ENCODE data around the gene RNASE13. TPM values are rescaled to one million over a fixed set of nuclear protein-coding genes. Genes with fewer than 3 reads are reported as not detected.

RNASE13 gene
- total and polyA plus RNA-seq, 2 donors, result not detected

DNA sequence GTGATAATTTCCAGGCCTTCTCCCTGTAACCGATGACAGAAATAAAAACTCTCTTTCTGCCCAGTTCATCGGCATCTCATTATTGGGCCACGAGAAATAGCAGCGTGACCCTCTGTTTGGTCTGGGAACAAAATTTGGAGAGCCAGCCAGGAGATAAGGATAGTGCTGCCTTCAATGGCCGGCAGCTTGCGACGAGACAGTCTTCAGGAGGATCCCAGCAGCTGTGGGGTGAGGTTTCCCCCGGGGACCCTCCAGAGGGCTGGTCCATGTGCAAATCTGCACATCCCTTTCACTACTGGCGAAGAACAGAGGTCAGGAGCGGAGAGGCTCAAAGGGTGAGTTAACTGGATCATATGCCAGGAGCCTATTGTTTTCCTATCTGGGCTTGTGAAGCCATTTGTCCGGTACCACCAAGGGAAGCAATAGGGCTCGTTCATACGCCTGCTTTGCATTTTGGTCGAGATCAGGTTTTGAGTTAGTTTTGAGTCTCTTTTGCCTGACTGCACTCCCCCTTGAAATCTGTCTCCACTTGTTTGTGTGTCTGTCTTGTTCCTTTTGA, 30.7 kb downstream of the RNASE13 start:
- H3K4me3 ChIP-seq (ENCODE audit: low read length in 2 of 2), result no peak overlapping the region
- H3K27me3 ChIP-seq (ENCODE audit: control insufficient read depth in 2 of 2, insufficient read depth in 1 of 2, low read length in 1 of 2), result no peaks in the 10 kb centered on the region
- peaks cover 0 to 5% of the 10 kb centered on the region in 2 donors for H3K4me1 ChIP-seq (ENCODE audit: control insufficient read depth in 2 of 2, insufficient read depth in 2 of 2, low read length in 2 of 2)
- 97% methylated on average over 14 of the region's 14 CpGs for WGBS
- H3K36me3 ChIP-seq (ENCODE audit: control insufficient read depth in 2 of 2, insufficient read depth in 2 of 2, low read length in 1 of 2), result no peaks in the 10 kb centered on the region
- H3K27ac ChIP-seq (ENCODE audit: low read depth in 1 of 2, low read length in 1 of 2), result no peak overlapping the region
- no peaks in the 10 kb centered on the region for H3K9me3 ChIP-seq (ENCODE audit: control insufficient read depth in 2 of 2, insufficient read depth in 1 of 2, low read length in 1 of 2)
- DNase-seq (ENCODE audit: low read depth in 6 of 9, low spot score in 9 of 9), result no peak

DNA sequence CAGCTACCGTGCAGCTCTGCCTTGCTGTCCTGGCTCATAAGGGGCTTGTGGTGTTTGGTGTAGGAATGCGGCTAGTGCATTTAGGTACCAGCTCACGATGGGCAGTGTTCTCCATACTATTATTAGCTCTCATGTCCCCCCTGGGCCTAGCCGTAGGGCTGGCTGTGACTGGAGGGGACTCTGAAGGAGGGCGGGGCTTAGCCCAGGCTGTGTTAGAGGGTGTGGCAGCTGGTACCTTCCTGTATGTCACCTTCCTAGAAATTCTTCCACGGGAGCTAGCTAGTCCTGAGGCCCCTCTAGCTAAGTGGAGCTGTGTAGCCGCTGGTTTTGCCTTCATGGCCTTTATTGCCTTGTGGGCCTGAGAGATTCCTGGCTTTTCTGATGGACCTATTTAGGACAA, 33.4 kb downstream of the RNASE13 start:
- WGBS, result 91% methylated on average over 7 of the region's 7 CpGs
- Histone ChIP-seq H3K27ac (ENCODE audit: low read depth in 1 of 2, low read length in 1 of 2) (no peak overlapping the region), H3K9me3 (ENCODE audit: control insufficient read depth in 2 of 2, insufficient read depth in 1 of 2, low read length in 1 of 2) (no peaks in the 10 kb centered on the region)

DNA sequence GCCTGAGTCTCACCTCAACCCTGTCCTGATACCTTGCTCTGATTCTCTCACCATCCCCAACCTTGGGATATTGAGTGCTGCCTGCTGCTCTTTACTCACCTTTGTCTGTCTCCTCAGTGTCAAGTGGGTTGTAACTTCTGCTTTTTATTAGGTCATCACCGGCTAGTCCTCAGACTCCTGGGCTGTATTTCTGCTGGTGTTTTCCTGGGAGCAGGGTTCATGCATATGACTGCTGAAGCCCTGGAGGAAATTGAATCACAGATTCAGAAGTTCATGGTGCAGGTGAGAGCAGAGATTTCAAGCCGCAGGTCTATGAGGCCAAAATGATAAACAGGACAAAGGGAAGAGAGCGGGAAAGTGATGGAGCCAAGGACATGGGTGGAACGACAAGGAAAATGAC, 35.0 kb downstream of the RNASE13 start:
- DNase-seq (ENCODE audit: low read depth in 6 of 9, low spot score in 9 of 9), result no peak
- Histone ChIP-seq H3K36me3 (ENCODE audit: control insufficient read depth in 2 of 2, insufficient read depth in 2 of 2, low read length in 1 of 2) (peaks cover 23 to 27% of the 10 kb centered on the region in 2 donors), H3K4me1 (ENCODE audit: control insufficient read depth in 2 of 2, insufficient read depth in 2 of 2, low read length in 2 of 2) (peaks cover 5 to 26% of the 10 kb centered on the region in 2 donors), H3K27ac (ENCODE audit: low read depth in 1 of 2, low read length in 1 of 2) (no peak overlapping the region), H3K4me3 (ENCODE audit: low read length in 2 of 2) (no peak overlapping the region), H3K27me3 (ENCODE audit: control insufficient read depth in 2 of 2, insufficient read depth in 1 of 2, low read length in 1 of 2) (no peaks in the 10 kb centered on the region), H3K9me3 (ENCODE audit: control insufficient read depth in 2 of 2, insufficient read depth in 1 of 2, low read length in 1 of 2) (no peaks in the 10 kb centered on the region)
- 93% methylated on average over 4 of the region's 4 CpGs for WGBS

More for the DNA sequence above, 33.4 kb downstream of the RNASE13 start:
- H3K27me3 ChIP-seq (ENCODE audit: control insufficient read depth in 2 of 2, insufficient read depth in 1 of 2, low read length in 1 of 2), result no peaks in the 10 kb centered on the region
- H3K4me3 ChIP-seq (ENCODE audit: low read length in 2 of 2), result no peak overlapping the region
- H3K4me1 ChIP-seq (ENCODE audit: control insufficient read depth in 2 of 2, insufficient read depth in 2 of 2, low read length in 2 of 2), result peaks cover 5 to 26% of the 10 kb centered on the region in 2 donors
- DNase-seq (ENCODE audit: low read depth in 6 of 9, low spot score in 9 of 9), result no peak
- peaks cover 7 to 10% of the 10 kb centered on the region in 2 donors for H3K36me3 ChIP-seq (ENCODE audit: control insufficient read depth in 2 of 2, insufficient read depth in 2 of 2, low read length in 1 of 2)

DNA sequence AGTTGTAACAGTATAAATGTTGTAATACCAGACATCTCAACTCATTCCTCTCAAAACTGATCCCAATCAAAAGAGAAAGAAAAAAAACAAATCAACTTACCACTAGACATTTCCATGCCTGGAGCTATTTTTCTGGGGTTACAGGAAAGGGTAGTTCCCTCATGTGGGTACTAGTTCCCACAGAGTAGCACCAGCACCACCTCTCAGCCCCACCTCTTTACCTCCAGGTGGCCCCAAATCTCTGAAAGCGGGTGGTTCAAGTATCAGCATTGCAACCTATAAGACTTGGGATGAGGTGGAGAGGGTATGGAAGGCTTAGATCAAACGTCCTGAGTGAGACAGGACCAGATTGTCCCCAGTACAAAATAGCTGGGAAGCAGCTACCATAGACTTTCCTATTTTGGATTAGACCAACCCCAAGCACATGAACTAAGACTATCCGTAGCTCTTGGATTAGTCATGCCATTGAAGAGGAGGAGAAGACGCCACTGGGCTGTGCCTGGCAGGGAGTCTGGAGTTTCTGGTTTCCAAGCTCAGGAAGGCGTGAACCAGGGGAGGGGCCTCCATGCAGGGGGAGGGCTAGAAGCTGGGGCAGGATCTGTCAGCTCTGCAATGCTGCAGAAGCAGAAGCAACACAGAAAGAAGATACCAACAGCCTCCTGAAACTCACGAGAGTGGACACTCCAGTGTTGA, 35.8 kb downstream of the RNASE13 start, which contains the start of gene SLC39A2:
Gene SLC39A2, plus strand, starts transcription at position 620 of the 693 bp plus-strand sequence. CDS start 154 bp downstream, outside the sequence.
- 93% methylated on average over 6 of the region's 6 CpGs for WGBS

DNA sequence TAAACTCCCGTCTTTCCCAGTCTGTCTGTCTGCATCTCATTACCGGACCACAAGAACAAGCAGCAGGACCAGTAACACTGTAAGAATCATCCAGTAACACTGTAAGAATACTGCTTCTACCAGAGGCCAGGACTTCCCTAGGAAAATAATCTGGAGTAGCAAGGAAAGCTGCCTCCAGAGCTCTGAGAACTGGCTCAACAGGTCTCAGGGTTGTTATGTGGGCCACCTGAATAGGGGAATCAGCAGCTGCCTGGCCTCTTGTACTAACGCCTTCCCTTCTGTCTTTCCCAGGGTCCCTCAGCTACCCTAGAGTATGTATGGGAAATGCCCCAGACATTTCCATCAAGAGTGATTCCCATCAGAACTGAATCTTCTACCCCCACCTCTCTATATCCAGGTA, 36.5 kb downstream of the RNASE13 start:
- H3K9me3 ChIP-seq (ENCODE audit: control insufficient read depth in 2 of 2, insufficient read depth in 1 of 2, low read length in 1 of 2), result no peaks in the 10 kb centered on the region
- peak overlapping the region in 1 of 2 donors; percentile 33 for H3K27ac ChIP-seq (ENCODE audit: low read depth in 1 of 2, low read length in 1 of 2)
- H3K36me3 ChIP-seq (ENCODE audit: control insufficient read depth in 2 of 2, insufficient read depth in 2 of 2, low read length in 1 of 2), result peaks cover 37% of the 10 kb centered on the region in 2 donors
- H3K4me1 ChIP-seq (ENCODE audit: control insufficient read depth in 2 of 2, insufficient read depth in 2 of 2, low read length in 2 of 2), result peaks cover 5 to 26% of the 10 kb centered on the region in 2 donors
- no peak for DNase-seq (ENCODE audit: low read depth in 6 of 9, low spot score in 9 of 9)
- 99% methylated on average over 3 of the region's 3 CpGs for WGBS
- H3K27me3 ChIP-seq (ENCODE audit: control insufficient read depth in 2 of 2, insufficient read depth in 1 of 2, low read length in 1 of 2), result no peaks in the 10 kb centered on the region
- H3K4me3 ChIP-seq (ENCODE audit: low read length in 2 of 2), result no peak overlapping the region

More for the DNA sequence above, 35.8 kb downstream of the RNASE13 start, which contains the start of gene SLC39A2:
- H3K27ac ChIP-seq (ENCODE audit: low read depth in 1 of 2, low read length in 1 of 2), result peak within 1 kb of the TSS in 1 of 2 donors; percentile 33
- no peak for DNase-seq (ENCODE audit: low read depth in 6 of 9, low spot score in 9 of 9)
- no peaks in the 10 kb centered on the region for H3K27me3 ChIP-seq (ENCODE audit: control insufficient read depth in 2 of 2, insufficient read depth in 1 of 2, low read length in 1 of 2)
- no peak within 1 kb of the TSS for H3K4me3 ChIP-seq (ENCODE audit: low read length in 2 of 2)
- peaks cover 31 to 34% of the 10 kb centered on the region in 2 donors for H3K36me3 ChIP-seq (ENCODE audit: control insufficient read depth in 2 of 2, insufficient read depth in 2 of 2, low read length in 1 of 2)
- H3K4me1 ChIP-seq (ENCODE audit: control insufficient read depth in 2 of 2, insufficient read depth in 2 of 2, low read length in 2 of 2), result peaks cover 5 to 26% of the 10 kb centered on the region in 2 donors
- no peaks in the 10 kb centered on the region for H3K9me3 ChIP-seq (ENCODE audit: control insufficient read depth in 2 of 2, insufficient read depth in 1 of 2, low read length in 1 of 2)

DNA sequence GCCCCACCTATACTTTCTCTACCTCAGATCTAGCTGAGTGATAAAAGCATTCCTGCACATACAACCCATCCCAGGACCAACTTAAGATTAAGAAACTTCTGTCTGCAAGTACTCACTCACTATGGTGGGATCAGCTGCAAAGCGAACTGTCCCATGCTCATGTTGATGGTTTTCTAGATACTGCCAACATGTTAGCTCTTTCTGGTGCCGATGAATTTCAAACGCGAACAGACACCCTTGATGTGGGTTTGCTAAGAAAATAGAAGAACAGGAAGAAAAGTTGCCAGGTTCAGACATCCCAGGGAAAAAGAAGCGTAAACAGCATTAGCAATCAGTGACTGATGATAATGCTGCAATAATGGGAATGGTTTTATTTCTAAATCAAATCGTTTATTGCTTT, 37.0 kb downstream of the RNASE13 start:
- no peak overlapping the region for H3K27ac ChIP-seq (ENCODE audit: low read depth in 1 of 2, low read length in 1 of 2)
- peaks cover 41 to 43% of the 10 kb centered on the region in 2 donors for H3K36me3 ChIP-seq (ENCODE audit: control insufficient read depth in 2 of 2, insufficient read depth in 2 of 2, low read length in 1 of 2)
- peaks cover 5 to 24% of the 10 kb centered on the region in 2 donors for H3K4me1 ChIP-seq (ENCODE audit: control insufficient read depth in 2 of 2, insufficient read depth in 2 of 2, low read length in 2 of 2)
- no peaks in the 10 kb centered on the region for H3K27me3 ChIP-seq (ENCODE audit: control insufficient read depth in 2 of 2, insufficient read depth in 1 of 2, low read length in 1 of 2)
- WGBS, result 31% methylated on average over 6 of the region's 6 CpGs
- no peak overlapping the region for H3K4me3 ChIP-seq (ENCODE audit: low read length in 2 of 2)
- no peaks in the 10 kb centered on the region for H3K9me3 ChIP-seq (ENCODE audit: control insufficient read depth in 2 of 2, insufficient read depth in 1 of 2, low read length in 1 of 2)
- peak in 4 of 9 donors; percentile 19 to 50 (median 34) for DNase-seq (ENCODE audit: low read depth in 6 of 9, low spot score in 9 of 9)

DNA sequence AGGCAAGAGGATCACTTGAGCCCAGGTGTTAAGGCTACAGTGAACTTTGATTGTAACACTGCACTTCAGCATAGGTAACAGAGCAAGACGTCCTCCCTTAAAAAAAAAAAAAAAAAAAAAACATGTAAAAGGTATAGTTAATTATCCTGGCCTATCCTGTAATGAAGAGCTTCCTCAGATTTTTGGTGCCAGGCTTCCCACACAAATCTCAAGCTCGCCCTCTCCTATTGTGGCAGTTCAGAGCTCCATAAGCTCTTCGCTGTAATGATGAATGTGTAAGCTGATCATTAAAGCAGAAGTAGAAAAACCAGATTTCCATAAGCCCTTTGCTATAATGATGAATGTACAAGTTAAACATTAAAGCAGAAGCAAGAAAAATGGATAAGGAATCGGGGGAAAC, 37.5 kb downstream of the RNASE13 start:
- H3K27me3 ChIP-seq (ENCODE audit: control insufficient read depth in 2 of 2, insufficient read depth in 1 of 2, low read length in 1 of 2), result no peaks in the 10 kb centered on the region
- H3K9me3 ChIP-seq (ENCODE audit: control insufficient read depth in 2 of 2, insufficient read depth in 1 of 2, low read length in 1 of 2), result no peaks in the 10 kb centered on the region
- no peak overlapping the region for H3K4me3 ChIP-seq (ENCODE audit: low read length in 2 of 2)
- peaks cover 5 to 22% of the 10 kb centered on the region in 2 donors for H3K4me1 ChIP-seq (ENCODE audit: control insufficient read depth in 2 of 2, insufficient read depth in 2 of 2, low read length in 2 of 2)
- DNase-seq (ENCODE audit: low read depth in 6 of 9, low spot score in 9 of 9), result no peak
- WGBS, result 89% methylated on average over 4 of the region's 4 CpGs
- peaks cover 44 to 48% of the 10 kb centered on the region in 2 donors for H3K36me3 ChIP-seq (ENCODE audit: control insufficient read depth in 2 of 2, insufficient read depth in 2 of 2, low read length in 1 of 2)
- H3K27ac ChIP-seq (ENCODE audit: low read depth in 1 of 2, low read length in 1 of 2), result no peak overlapping the region

DNA sequence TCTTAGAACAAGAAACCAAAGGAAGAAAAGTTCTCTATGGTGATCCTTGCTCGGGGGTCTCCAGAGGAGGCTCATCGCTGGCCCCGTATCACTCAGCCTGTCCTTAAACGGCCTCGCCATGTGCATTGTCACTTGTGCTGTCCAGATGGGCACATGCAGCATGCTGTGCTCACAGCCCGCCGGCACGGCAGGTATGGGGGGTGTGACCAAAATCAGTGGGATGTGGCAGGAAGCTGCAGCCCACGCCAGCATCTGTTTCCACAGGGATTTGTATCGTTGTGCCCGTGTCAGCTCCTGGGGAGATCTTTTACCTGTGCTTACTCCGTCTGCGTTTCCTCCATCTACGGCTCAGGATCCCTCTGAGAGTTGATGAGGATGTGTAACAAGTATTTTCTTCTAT, 38.1 kb downstream of the RNASE13 start:
- no peak overlapping the region for H3K27ac ChIP-seq (ENCODE audit: low read depth in 1 of 2, low read length in 1 of 2)
- DNase-seq (ENCODE audit: low read depth in 6 of 9, low spot score in 9 of 9), result no peak

More for the DNA sequence above, 38.1 kb downstream of the RNASE13 start:
- Histone ChIP-seq H3K27me3 (ENCODE audit: control insufficient read depth in 2 of 2, insufficient read depth in 1 of 2, low read length in 1 of 2) (no peaks in the 10 kb centered on the region), H3K36me3 (ENCODE audit: control insufficient read depth in 2 of 2, insufficient read depth in 2 of 2, low read length in 1 of 2) (peaks cover 48 to 53% of the 10 kb centered on the region in 2 donors), H3K4me1 (ENCODE audit: control insufficient read depth in 2 of 2, insufficient read depth in 2 of 2, low read length in 2 of 2) (peaks cover 9 to 25% of the 10 kb centered on the region in 2 donors), H3K9me3 (ENCODE audit: control insufficient read depth in 2 of 2, insufficient read depth in 1 of 2, low read length in 1 of 2) (no peaks in the 10 kb centered on the region), H3K4me3 (ENCODE audit: low read length in 2 of 2) (no peak overlapping the region)
- 97% methylated on average over 14 of the region's 14 CpGs for WGBS

Data from thymus (tissue), 11 donors.